GM12878 (cell line): ENCODE data around the gene HOXB1. TPM values are rescaled to one million over a fixed set of nuclear protein-coding genes. Genes with fewer than 3 reads are reported as not detected.

ENCODE experiments used
- ATAC-seq: fragments of 200-7000 bp; cut with Tn5 transposase; 3 replicates; pipeline ENCODE4 v1.9.1; 2020; ENCODE audit warnings: mild to moderate bottlenecking, moderate library complexity
- BruUV-seq: library from RNA; stranded (reverse); fragments of 400-500 nt; replicated peaks from 2 replicates; lab custom pipeline; 2021; lab: Mats Ljungman, UMichigan
- CTCF ChIA-PET: fragments of 300-600 bp; sonication (Branson Sonifier 250); formaldehyde crosslinking; extraction: SDS; loops from one replicate; lab custom pipeline; 2021; ENCODE audit warnings: inconsistent platforms; lab: Yijun Ruan, JAX
- POLR2A ChIA-PET: fragments of 350-600 bp; formaldehyde crosslinking; extraction: SDS; loops from one replicate; lab custom pipeline; 2021; ENCODE audit warnings: inconsistent platforms; lab: Charles Lee
- RAD21 ChIA-PET: fragments of 300-600 bp; sonication (Branson Sonifier 250); formaldehyde crosslinking; loops from one replicate; lab custom pipeline; 2023; ENCODE audit warnings: antibody characterized with exemption; ENCODE audit not compliant: unreplicated experiment; lab: Charles Lee
- SMC1A ChIA-PET: fragments of 300-600 bp; sonication (Branson Sonifier 250); formaldehyde crosslinking; loops from one replicate; lab custom pipeline; 2023; ENCODE audit not compliant: unreplicated experiment, uncharacterized antibody; lab: Charles Lee
- DNase-seq: peaks from one replicate; pipeline ENCODE4 v3.0.0-alpha.2; 2011; ENCODE audit warnings: low read depth, low spot score
- FAIRE-seq: peaks from 3 replicates; lab custom pipeline; 2011; peaks lifted over from hg19 to GRCh38; lab: Jason Lieb, UNC
- H2AFZ ChIP-seq: 2 replicates; pipeline ENCODE4 v1.6.0; 2011; ENCODE audit warnings: low read depth, low read length, control low read depth; ENCODE audit not compliant: control insufficient read depth
- H3K27ac ChIP-seq: 2 replicates; pipeline ENCODE4 v1.5.1; 2011; ENCODE audit warnings: control low read depth; ENCODE audit not compliant: control insufficient read depth, insufficient read depth
- H3K27me3 ChIP-seq, 2 experiments: replicated peaks in 1 of 2; 2 replicates each; pipeline versions ENCODE4 v1.6.0 to v1.6.1; 2011; ENCODE audit warnings: low read length in 1 of 2; ENCODE audit not compliant: control insufficient read depth in 2 of 2, insufficient read depth in 2 of 2
- H3K36me3 ChIP-seq, 2 experiments: 2 replicates each; pipeline ENCODE4 v1.5.1; 2011; ENCODE audit warnings: low read length in 1 of 2; ENCODE audit not compliant: control insufficient read depth in 2 of 2, insufficient read depth in 2 of 2
- H3K4me1 ChIP-seq: 2 replicates; pipeline ENCODE4 v1.6.1; 2011; ENCODE audit warnings: mild to moderate bottlenecking, low read length, moderate library complexity, mixed read lengths; ENCODE audit not compliant: control insufficient read depth, insufficient read depth
- H3K4me2 ChIP-seq: 2 replicates; pipeline ENCODE4 v1.6.0; 2011; ENCODE audit warnings: control low read depth; ENCODE audit not compliant: control insufficient read depth, insufficient read depth
- H3K4me3 ChIP-seq: fragments of 200-600 bp; sonication (generic); 2 replicates; pipeline ENCODE4 v1.5.1; 2016
- H3K79me2 ChIP-seq: 2 replicates; pipeline ENCODE4 v1.6.0; 2011; ENCODE audit warnings: low read length; ENCODE audit not compliant: control insufficient read depth, insufficient read depth
- H3K9ac ChIP-seq: 2 replicates; pipeline ENCODE4 v1.8.0; 2011; ENCODE audit warnings: low read length, control low read depth, mixed read lengths; ENCODE audit not compliant: control insufficient read depth, insufficient read depth
- H3K9me3 ChIP-seq: replicated peaks from 3 replicates; pipeline ENCODE4 v1.5.1; 2011; ENCODE audit warnings: mild to moderate bottlenecking, low read length; ENCODE audit not compliant: control insufficient read depth, insufficient read depth
- H4K20me1 ChIP-seq: 2 replicates; pipeline ENCODE4 v1.6.0; 2011; ENCODE audit not compliant: control insufficient read depth, insufficient read depth
- BACH1 ChIP-seq: fragments of 450-650 bp; IDR thresholded peaks from 2 replicates; pipeline ENCODE4 v1.6.1; 2017; ENCODE audit warnings: mild to moderate bottlenecking, borderline replicate concordance
- GATAD2B ChIP-seq: fragments of 450-650 bp; conservative IDR thresholded peaks from 2 replicates; pipeline ENCODE4 v1.6.1; 2017; ENCODE audit warnings: low read depth, mild to moderate bottlenecking, moderate library complexity
- MTA3 ChIP-seq: IDR thresholded peaks from 2 replicates; pipeline ENCODE4 v1.6.1; 2012; ENCODE audit warnings: low read length, inconsistent platforms, borderline replicate concordance
- SUZ12 ChIP-seq: fragments of 200-600 bp; sonication (generic); IDR thresholded peaks from one replicate; pipeline ENCODE4 v1.6.1; 2018; ENCODE audit warnings: antibody characterized with exemption, mild to moderate bottlenecking; ENCODE audit not compliant: unreplicated experiment
- WRNIP1 ChIP-seq: IDR thresholded peaks from 2 replicates; pipeline ENCODE4 v1.6.1; 2011; ENCODE audit warnings: low read depth, low read length, improper control_type of control experiment, borderline replicate concordance
- WGBS: methylation state at CpG from one replicate; pipeline ENCODE4 v1.1.6; 2016; ENCODE audit warnings: low lambda C conversion rate; ENCODE audit not compliant: insufficient replicate concordance, insufficient coverage; ENCODE audit errors: missing lambda C conversion rate; 5-methylcytosine and 5-hydroxymethylcytosine counted together
- in situ Hi-C: fragments of 300-500 bp; cut with MboI; formaldehyde crosslinking; loops from 9 replicates; pipeline ENCODE4 v1.14.3; 2018; ENCODE audit warnings: mixed read lengths
- intact Hi-C: fragments of 100-400 bp; cut with micrococcal nuclease; formaldehyde crosslinking; loops from one replicate; pipeline ENCODE4 v1.14.2; 2022; ENCODE audit not compliant: unreplicated experiment
- polyA plus RNA-seq, 11 experiments: library from polyadenylated mRNA; depleted of rRNA in 4 of 11; unstranded in 6 of 11; stranded (reverse) in 5 of 11; fragments of >200 nt; fragmentation: Nextera tagmentation in 4 of 11; fragmentation: Illumina TruSeq in 1 of 11; extraction: Ambion mirVana in 4 of 11; extraction: Trizol in 1 of 11; gene quantifications; 1 replicate in 1 of 11; 2 replicates in 10 of 11; pipeline versions ENCODE4 v1.2.1 to v1.2.3, GENCODE V29; 2011 to 2016; ENCODE audit warnings: inconsistent platforms in 2 of 11, missing spikeins in 2 of 11, low read depth in 1 of 11
- total RNA-seq, 4 experiments: library from RNA; depleted of rRNA in 3 of 4; stranded (reverse); fragments of >200 nt in 3 of 4; fragmentation: Illumina TruSeq in 1 of 4; extraction: Trizol in 1 of 4; gene quantifications; 2 replicates each; pipeline versions ENCODE4 v1.2.1 to v1.2.3, GENCODE V29; 2013 to 2021
- TF ChIP-seq, protein P1 (sequence below): fragments of 150-350 bp; IDR thresholded peaks from 2 replicates; pipeline ENCODE4 v1.6.1; 2016; ENCODE audit warnings: low read depth, low read length
- TF ChIP-seq, protein P2 (sequence below): IDR thresholded peaks from 2 replicates; pipeline ENCODE4 v1.6.1; 2011; ENCODE audit warnings: borderline replicate concordance, low read depth, mild to moderate bottlenecking, moderate library complexity, low read length; ENCODE audit not compliant: insufficient read depth, poor library complexity, severe bottlenecking

Gene HOXB1
- total and polyA plus RNA-seq, 10 of the 15 experiments (the other 5 are each of a cell fraction or from before 2014, with no cell fraction given): not detected

DNA sequence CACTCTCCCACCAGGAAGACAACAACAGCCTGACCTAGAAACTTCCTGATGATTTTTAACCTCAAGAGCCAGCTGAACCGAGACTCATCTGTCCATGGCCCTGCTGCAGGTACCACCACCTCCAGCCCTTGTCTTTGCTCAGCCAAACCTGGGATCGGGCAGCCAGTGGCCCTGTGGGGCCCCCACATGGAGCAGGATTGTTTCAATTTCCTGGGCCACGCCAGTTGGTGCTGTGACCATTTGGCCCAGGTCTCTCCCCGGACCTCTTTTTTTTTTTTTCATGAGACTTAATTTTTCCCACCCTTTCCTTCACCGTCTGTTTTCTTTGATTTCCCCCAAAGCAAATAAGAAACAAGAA is 22.4 kb upstream of the HOXB1 start:
- Histone ChIP-seq H3K9ac (no peak overlapping the region), H3K27me3 (no peaks in the 10 kb centered on the region), H3K36me3 (peaks cover 0 to 6% of the 10 kb centered on the region in 2 experiments; a peak in 2 of 4 replicates), H3K4me3 (no peak overlapping the region), H3K9me3 (no peaks in the 10 kb centered on the region), H3K27ac (no peak overlapping the region), H3K4me2 (no peak overlapping the region), H2AFZ (no peak overlapping the region), H4K20me1 (no peaks in the 10 kb centered on the region), H3K4me1 (no peaks in the 10 kb centered on the region), H3K79me2 (no peaks in the 10 kb centered on the region)
- RAD21 ChIA-PET: no interaction called here
- POLR2A ChIA-PET: no interaction called here
- intact Hi-C loops: no loop called here
- 40% methylated on average over 4 of the region's 5 CpGs for WGBS
- DNase-seq (no peak), FAIRE-seq (no peak), ATAC-seq (no peak)
- TF ChIP-seq, protein P1, sequence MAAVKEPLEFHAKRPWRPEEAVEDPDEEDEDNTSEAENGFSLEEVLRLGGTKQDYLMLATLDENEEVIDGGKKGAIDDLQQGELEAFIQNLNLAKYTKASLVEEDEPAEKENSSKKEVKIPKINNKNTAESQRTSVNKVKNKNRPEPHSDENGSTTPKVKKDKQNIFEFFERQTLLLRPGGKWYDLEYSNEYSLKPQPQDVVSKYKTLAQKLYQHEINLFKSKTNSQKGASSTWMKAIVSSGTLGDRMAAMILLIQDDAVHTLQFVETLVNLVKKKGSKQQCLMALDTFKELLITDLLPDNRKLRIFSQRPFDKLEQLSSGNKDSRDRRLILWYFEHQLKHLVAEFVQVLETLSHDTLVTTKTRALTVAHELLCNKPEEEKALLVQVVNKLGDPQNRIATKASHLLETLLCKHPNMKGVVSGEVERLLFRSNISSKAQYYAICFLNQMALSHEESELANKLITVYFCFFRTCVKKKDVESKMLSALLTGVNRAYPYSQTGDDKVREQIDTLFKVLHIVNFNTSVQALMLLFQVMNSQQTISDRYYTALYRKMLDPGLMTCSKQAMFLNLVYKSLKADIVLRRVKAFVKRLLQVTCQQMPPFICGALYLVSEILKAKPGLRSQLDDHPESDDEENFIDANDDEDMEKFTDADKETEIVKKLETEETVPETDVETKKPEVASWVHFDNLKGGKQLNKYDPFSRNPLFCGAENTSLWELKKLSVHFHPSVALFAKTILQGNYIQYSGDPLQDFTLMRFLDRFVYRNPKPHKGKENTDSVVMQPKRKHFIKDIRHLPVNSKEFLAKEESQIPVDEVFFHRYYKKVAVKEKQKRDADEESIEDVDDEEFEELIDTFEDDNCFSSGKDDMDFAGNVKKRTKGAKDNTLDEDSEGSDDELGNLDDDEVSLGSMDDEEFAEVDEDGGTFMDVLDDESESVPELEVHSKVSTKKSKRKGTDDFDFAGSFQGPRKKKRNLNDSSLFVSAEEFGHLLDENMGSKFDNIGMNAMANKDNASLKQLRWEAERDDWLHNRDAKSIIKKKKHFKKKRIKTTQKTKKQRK: no peak
- no peak for TF ChIP-seq BACH1
- no peak for TF ChIP-seq GATAD2B
- TF ChIP-seq SUZ12: no peak
- TF ChIP-seq, protein P2, sequence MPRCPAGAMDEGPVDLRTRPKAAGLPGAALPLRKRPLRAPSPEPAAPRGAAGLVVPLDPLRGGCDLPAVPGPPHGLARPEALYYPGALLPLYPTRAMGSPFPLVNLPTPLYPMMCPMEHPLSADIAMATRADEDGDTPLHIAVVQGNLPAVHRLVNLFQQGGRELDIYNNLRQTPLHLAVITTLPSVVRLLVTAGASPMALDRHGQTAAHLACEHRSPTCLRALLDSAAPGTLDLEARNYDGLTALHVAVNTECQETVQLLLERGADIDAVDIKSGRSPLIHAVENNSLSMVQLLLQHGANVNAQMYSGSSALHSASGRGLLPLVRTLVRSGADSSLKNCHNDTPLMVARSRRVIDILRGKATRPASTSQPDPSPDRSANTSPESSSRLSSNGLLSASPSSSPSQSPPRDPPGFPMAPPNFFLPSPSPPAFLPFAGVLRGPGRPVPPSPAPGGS: no peak
- TF ChIP-seq WRNIP1: no peak
- no peak for TF ChIP-seq MTA3
- BruUV-seq: no TSS peak
- SMC1A ChIA-PET: interaction anchor here (0.6 to 0.9 kb wide), 2 partner anchors 9 to 40 kb away, joined by 3 to 4 read pairs; no protein-coding TSS in a partner anchor
- in situ Hi-C loops: no loop called here
- CTCF ChIA-PET: interaction anchor here (0.6 kb wide), 1 partner anchor 191 kb away, joined by 3 read pairs; no protein-coding TSS in a partner anchor
